AG09319 (cell line): ENCODE data around the gene SAMD14.
"Not testable (repeated sequence)": the region's sequence is repeated elsewhere in the genome, so short reads cannot be mapped to it uniquely, and the experiment has no call there.

Experiments
- DNase-seq: peaks from one replicate; pipeline ENCODE4 v3.0.0-alpha.2; 2010; ENCODE audit warnings: low read depth; ENCODE audit errors: extremely low read depth
- CTCF ChIP-seq: IDR thresholded peaks from 2 replicates; pipeline ENCODE4 v1.5.1; 2011; ENCODE audit warnings: low read depth, mild to moderate bottlenecking, inconsistent platforms, low read length, moderate library complexity

Gene SAMD14

GRCh38 chr17:50067996-50068395 lies 62.0 kb downstream of the SAMD14 start:
- DNase-seq: no peak
- no peak for TF ChIP-seq CTCF

GRCh38 chr17:50066995-50067394 lies 63.0 kb downstream of the SAMD14 start:
- no peak for TF ChIP-seq CTCF
- DNase-seq: no peak

- no peak for TF ChIP-seq CTCF
- DNase-seq: no peak
Measured at GRCh38 chr17:50065056-50065455, 64.9 kb downstream of the SAMD14 start.

DNA sequence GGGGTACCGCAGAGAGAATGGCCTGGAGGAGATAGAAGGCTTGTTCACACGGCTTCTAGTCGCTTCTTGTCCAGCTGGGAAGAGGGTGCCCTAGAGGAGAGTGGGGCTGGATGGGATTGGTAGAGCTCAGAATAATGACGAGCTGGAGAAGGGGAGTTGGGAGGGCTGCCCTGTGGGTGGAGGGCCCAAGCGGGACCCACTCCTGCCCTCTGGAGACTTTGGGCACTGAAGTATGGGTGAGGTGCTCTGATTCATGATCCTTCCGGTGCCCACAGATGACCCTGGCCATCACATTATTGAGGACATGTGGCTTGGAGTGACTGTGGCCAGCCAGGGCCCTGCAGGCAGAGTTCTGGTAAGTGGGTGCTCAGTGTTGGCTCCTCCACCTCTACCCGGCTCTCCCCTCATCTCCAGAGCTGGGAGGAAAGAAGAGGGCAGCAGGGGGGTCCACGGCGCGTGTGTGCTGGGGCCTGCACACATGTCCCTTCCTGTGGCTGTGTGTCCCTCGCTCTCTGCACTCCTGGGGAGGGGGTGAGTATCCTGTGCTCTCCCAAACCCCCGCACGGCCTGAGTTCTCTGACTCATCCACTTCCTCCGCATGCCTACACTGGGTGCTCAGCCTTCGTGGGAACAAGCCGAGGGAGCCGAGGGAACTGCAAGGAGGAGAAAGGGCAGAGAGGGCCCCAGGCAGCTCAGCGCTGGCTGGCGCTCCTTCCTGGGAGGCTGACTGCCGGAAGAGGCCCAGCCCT lies 65.5 kb downstream of the SAMD14 start:
- DNase-seq: peak; percentile 73
- TF ChIP-seq CTCF: no peak

- DNase-seq: no peak
- TF ChIP-seq CTCF: no peak
Measured at GRCh38 chr17:50063561-50064252, 66.3 kb downstream of the SAMD14 start.

DNA sequence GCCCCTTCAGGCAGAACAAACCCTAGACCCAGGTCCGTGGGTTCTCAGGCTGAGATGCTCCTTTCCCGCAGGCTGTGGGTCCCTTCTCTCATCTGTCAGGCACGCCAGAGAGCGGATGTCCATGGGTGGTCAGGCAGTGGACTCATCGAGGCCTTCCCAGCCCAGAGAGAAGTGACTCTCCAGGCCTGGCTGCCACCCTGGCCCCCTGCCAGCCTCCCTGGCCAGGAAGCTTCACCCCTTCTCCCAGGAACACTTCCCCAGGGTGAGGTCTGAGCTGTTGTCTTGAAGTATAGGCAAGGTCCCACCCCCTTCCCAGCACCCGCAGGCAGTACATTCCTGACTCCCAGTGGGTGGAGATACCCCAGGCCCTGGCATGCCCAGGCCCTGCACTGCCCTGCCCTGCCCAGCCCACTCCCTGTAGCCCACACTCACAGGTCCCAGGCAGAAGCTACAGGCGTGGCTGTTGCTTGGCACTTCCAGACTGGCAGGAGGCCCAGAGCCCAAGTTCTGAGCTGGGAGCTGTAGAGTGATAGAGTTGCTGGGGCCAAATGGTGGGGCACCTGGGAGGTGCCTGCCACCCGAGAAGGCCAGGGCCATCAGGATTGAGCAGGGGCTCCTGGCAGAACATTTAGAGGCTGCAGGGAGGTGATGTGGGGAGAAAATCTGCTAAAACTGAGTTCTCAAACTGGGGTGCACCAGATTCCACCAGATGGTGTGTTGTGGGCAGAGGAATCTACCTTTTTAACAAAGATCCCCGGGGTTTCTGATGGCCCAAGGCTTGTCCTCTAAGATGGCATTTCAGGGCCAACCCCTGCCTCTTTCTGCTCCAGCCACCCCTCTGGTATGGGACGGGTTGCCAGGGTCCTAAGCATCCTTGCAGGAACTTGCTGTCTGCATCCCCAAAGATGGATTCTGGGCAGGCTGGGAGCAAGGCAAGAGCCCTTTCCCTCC lies 67.4 kb downstream of the SAMD14 start:
- TF ChIP-seq CTCF: no peak
- no peak for DNase-seq

GRCh38 chr17:50061713-50062045 lies 68.3 kb downstream of the SAMD14 start:
- not testable (repeated sequence) for DNase-seq
